Esophagus squamous epithelium (tissue), 5 donors: ENCODE data around the gene KDM7A. TPM values are rescaled to one million over a fixed set of nuclear protein-coding genes. Genes with fewer than 3 reads are reported as not detected.

Experiments
- DNase-seq: peaks from one replicate; lab custom pipeline; 2025; lab: John Stamatoyannopoulos, UW
- H3K27ac ChIP-seq, 4 donors: fragments of 200-600 bp; sonication (generic); one replicate each; pipeline ENCODE4 v1.5.1; 2016 to 2019; ENCODE audit warnings: mild to moderate bottlenecking in 1 of 4
- H3K27me3 ChIP-seq, 4 donors: fragments of 200-600 bp; sonication (generic); 1 replicate in 3 of 4; 2 replicates in 1 of 4; pipeline versions ENCODE4 v1.5.1 to v1.6.0; 2017 to 2021; ENCODE audit warnings: antibody characterized with exemption in 1 of 4
- H3K36me3 ChIP-seq, 3 donors: fragments of 200-600 bp; sonication (generic); one replicate each; pipeline ENCODE4 v1.5.1; 2016 to 2019
- H3K4me1 ChIP-seq, 3 donors: fragments of 200-600 bp; sonication (generic); one replicate each; pipeline ENCODE4 v1.5.1; 2017 to 2019
- H3K4me3 ChIP-seq, 4 donors: fragments of 200-600 bp; sonication (generic); 1 replicate in 3 of 4; 2 replicates in 1 of 4; pipeline ENCODE4 v1.5.1; 2016 to 2019; ENCODE audit warnings: mild to moderate bottlenecking in 2 of 4, moderate library complexity in 1 of 4
- H3K9me3 ChIP-seq, 3 donors: fragments of 200-600 bp; sonication (generic); one replicate each; pipeline ENCODE4 v1.5.1; 2016 to 2019
- POLR2A ChIP-seq, 4 donors: fragments of 450-650 bp; IDR thresholded peaks; one replicate each; pipeline ENCODE4 v1.6.1; 2017; ENCODE audit warnings: antibody characterized with exemption in 4 of 4, mild to moderate bottlenecking in 4 of 4, moderate library complexity in 3 of 4
- WGBS, 2 donors: methylation state at CpG; one replicate each; pipeline ENCODE4 v1.1.5; 2018; 5-methylcytosine and 5-hydroxymethylcytosine counted together
- intact Hi-C: fragments of 100-400 bp; cut with DNase I; formaldehyde crosslinking; loops from one replicate; pipeline ENCODE4 v1.15.0; 2022
- total RNA-seq, 4 donors: library from RNA; depleted of rRNA; stranded (reverse); fragments of >200 nt; gene quantifications; one replicate each; pipeline ENCODE4 v1.1.0, GENCODE V29; 2016
- TF ChIP-seq, protein P1 (sequence below), 6 experiments: fragments of 450-650 bp in 4 of 6; fragments of 200-600 bp in 2 of 6; sonication (generic) in 2 of 6; IDR thresholded peaks; one replicate each; pipeline ENCODE4 v1.5.1; 2016 to 2019; ENCODE audit warnings: antibody characterized with exemption in 6 of 6, mild to moderate bottlenecking in 4 of 6, moderate library complexity in 4 of 6
- donor health status: DM: yes; HTN: yes; CAD: no.

The KDM7A gene
- total RNA-seq, 4 donors from 2014 or later: 11.5 to 28.3 (median 19.9) TPM

GRCh38 chr7:140142031-140142430, 34.8 kb downstream of the KDM7A start:
- intact Hi-C loops: no loop called here
- Histone ChIP-seq H3K9me3 (no peaks in the 10 kb centered on the region), H3K27ac (no peak overlapping the region), H3K36me3 (peaks cover 0 to 25% (median 0%) of the 10 kb centered on the region in 3 donors), H3K27me3 (no peaks in the 10 kb centered on the region), H3K4me3 (no peak overlapping the region), H3K4me1 (no peaks in the 10 kb centered on the region)
- no peak for DNase-seq
- TF ChIP-seq POLR2A (IDR thresholded peaks at IDR 0.05): no peak
- TF ChIP-seq, protein P1, sequence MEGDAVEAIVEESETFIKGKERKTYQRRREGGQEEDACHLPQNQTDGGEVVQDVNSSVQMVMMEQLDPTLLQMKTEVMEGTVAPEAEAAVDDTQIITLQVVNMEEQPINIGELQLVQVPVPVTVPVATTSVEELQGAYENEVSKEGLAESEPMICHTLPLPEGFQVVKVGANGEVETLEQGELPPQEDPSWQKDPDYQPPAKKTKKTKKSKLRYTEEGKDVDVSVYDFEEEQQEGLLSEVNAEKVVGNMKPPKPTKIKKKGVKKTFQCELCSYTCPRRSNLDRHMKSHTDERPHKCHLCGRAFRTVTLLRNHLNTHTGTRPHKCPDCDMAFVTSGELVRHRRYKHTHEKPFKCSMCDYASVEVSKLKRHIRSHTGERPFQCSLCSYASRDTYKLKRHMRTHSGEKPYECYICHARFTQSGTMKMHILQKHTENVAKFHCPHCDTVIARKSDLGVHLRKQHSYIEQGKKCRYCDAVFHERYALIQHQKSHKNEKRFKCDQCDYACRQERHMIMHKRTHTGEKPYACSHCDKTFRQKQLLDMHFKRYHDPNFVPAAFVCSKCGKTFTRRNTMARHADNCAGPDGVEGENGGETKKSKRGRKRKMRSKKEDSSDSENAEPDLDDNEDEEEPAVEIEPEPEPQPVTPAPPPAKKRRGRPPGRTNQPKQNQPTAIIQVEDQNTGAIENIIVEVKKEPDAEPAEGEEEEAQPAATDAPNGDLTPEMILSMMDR (IDR thresholded peaks at IDR 0.05): no peak

GRCh38 chr7:140141256-140141655, 35.5 kb downstream of the KDM7A start:
- no peaks in the 10 kb centered on the region for H3K4me1 ChIP-seq
- TF ChIP-seq POLR2A (IDR thresholded peaks at IDR 0.05): no peak
- TF ChIP-seq, protein P1 (IDR thresholded peaks at IDR 0.05): no peak
- H3K36me3 ChIP-seq: peaks cover 0 to 32% (median 0%) of the 10 kb centered on the region in 3 donors
- WGBS, 2 donors: 95% methylated on average over 3 of the region's 3 CpGs
- H3K27ac ChIP-seq: no peak overlapping the region
- DNase-seq: no peak
- intact Hi-C loops: no loop called here
- H3K4me3 ChIP-seq: no peak overlapping the region
- no peaks in the 10 kb centered on the region for H3K9me3 ChIP-seq
- no peaks in the 10 kb centered on the region for H3K27me3 ChIP-seq

GRCh38 chr7:140137078-140137477, 39.7 kb downstream of the KDM7A start:
- Histone ChIP-seq H3K27ac (no peak overlapping the region), H3K4me3 (no peak overlapping the region), H3K36me3 (peaks cover 0 to 42% (median 0%) of the 10 kb centered on the region in 3 donors), H3K9me3 (no peaks in the 10 kb centered on the region), H3K4me1 (no peaks in the 10 kb centered on the region), H3K27me3 (no peaks in the 10 kb centered on the region)
- WGBS, 2 donors: 84 to 85% methylated on average over 2 of the region's 2 CpGs
- intact Hi-C loops: no loop called here
- DNase-seq: no peak
- no peak for TF ChIP-seq POLR2A (IDR thresholded peaks at IDR 0.05)
- TF ChIP-seq, protein P1 (IDR thresholded peaks at IDR 0.05): no peak

DNA sequence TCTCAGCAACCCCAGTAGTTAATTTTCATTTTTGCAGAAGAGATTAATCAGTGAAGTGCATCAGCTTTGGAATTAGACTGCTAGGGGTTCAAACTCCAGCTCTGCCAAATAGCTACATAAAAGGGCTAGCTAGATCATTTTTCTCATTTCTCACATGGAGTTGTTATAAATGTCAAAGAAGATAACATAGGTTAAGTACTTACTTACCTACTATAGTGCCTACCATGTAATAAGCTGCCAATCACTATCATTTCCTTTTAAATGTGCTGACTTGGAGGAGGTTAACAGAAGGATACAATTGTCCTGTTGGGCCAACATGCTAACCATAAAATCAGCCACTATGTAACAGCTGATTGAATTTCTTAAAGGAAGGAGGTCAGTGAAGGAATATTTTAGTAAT, 40.7 kb downstream of the KDM7A start:
- Histone ChIP-seq H3K4me3 (no peak overlapping the region), H3K9me3 (no peaks in the 10 kb centered on the region), H3K36me3 (peaks cover 0 to 52% (median 0%) of the 10 kb centered on the region in 3 donors), H3K27me3 (no peaks in the 10 kb centered on the region), H3K27ac (no peak overlapping the region), H3K4me1 (no peaks in the 10 kb centered on the region)
- DNase-seq: no peak
- TF ChIP-seq, protein P1 (IDR thresholded peaks at IDR 0.05): no peak
- TF ChIP-seq POLR2A (IDR thresholded peaks at IDR 0.05): no peak
- intact Hi-C loops: no loop called here

GRCh38 chr7:140134039-140134438, 42.7 kb downstream of the KDM7A start:
- TF ChIP-seq, protein P1 (IDR thresholded peaks at IDR 0.05): no peak
- TF ChIP-seq POLR2A (IDR thresholded peaks at IDR 0.05): no peak
- no peak for DNase-seq
- Histone ChIP-seq H3K9me3 (no peaks in the 10 kb centered on the region), H3K4me3 (no peak overlapping the region), H3K27me3 (no peaks in the 10 kb centered on the region), H3K36me3 (peaks cover 0 to 71% (median 0%) of the 10 kb centered on the region in 3 donors), H3K27ac (no peak overlapping the region), H3K4me1 (no peaks in the 10 kb centered on the region)
- 77% methylated on average over 2 of the region's 2 CpGs for WGBS, 2 donors
- intact Hi-C loops: no loop called here
